ENCODE measurements around the gene SLC25A3.
"Not testable (repeated sequence)": the region's sequence is repeated elsewhere in the genome, so short reads cannot be mapped to it uniquely, and the experiment has no call there.

The SLC25A3 gene

DNA sequence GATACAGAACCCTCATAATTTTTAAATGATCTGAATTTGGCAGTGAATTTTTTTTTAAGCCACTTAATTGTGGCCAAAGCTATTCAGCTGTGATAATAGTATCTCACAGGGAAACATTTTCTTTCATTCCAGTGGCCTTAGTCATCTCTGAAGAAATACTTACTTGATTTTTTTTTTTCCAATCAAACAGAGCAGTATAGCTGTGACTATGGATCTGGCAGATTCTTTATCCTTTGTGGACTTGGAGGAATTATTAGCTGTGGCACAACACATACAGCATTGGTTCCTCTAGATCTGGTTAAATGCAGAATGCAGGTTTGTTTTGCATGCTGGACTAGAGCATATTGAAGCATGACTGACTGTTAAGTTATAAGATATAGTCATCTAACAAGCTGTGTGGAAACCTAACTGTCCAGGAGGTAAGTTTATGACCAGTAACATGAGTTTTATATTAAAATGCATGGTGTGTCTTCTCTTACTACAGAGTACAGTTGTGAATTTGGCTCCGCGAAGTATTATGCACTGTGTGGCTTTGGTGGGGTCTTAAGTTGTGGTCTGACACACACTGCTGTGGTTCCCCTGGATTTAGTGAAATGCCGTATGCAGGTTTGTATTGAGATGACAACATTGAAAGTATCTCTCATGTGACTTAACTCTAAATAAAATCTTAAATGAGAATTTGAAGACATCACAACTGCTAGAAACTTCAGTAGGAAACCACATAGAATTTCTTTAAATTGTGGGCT, 1.9 kb downstream of the SLC25A3 start:
- DNase-seq (ENCODE audit: low read depth), result no peak

GRCh38 chr12:98597313-98597712, 3.8 kb downstream of the SLC25A3 start:
- DNase-seq (ENCODE audit: low read depth), result not testable (repeated sequence)

DNA sequence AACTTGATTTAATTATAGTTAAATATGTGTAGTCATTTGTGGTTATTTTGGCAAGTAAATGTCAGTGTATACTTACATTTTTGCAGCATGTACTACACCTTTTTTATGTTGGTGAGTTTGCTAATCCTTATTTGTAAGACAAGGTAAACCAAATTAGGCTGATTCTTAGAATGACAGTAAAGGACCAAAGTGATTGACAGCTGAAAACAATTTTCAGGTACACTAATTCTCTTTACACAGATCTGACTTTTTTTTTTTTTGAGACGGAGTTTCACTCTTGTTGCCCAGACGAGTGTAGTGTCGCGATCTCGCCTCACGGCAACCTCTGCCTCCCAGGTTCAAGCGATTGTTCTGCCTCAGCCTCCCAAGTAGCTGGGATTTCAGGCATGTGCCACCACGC, 8.4 kb downstream of the SLC25A3 start:
- no peak for DNase-seq (ENCODE audit: low read depth)

GRCh38 chr12:98606359-98606988, 13.0 kb downstream of the SLC25A3 start:
- DNase-seq (ENCODE audit: low read depth), result no peak

GRCh38 chr12:98610596-98610995, 17.1 kb downstream of the SLC25A3 start:
- DNase-seq (ENCODE audit: low read depth), result no peak

DNA sequence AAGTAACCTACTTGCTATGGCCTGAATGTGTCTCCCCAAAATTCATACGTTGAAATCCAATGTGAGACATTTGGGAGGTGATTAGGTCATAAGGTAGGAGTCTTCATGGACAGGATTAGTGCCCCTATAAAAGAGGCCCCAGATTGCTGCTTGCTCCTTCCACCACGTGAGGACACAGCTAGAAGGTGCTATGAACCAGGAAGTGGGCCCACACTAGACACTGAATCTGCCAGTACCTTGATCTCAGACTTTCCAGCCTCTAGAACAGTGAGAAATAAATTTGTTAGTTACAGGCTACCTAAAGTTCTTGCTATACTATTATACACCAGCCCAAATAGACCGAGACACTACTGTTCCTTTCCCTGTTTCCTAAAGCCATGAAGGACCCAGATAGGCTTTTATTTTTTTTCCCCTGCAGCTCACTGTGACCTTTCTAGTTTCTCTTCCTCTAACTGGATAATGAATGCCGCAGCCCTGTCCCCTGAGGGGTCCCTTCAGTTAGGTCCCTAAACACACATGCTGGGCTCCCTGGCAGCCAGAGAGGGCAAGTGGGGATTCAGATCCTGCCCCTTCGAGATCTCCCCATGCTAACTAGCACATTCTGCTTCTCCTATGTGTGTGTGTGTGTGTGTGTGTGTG, 19.3 kb downstream of the SLC25A3 start:
- DNase-seq (ENCODE audit: low read depth), result no peak

DNA sequence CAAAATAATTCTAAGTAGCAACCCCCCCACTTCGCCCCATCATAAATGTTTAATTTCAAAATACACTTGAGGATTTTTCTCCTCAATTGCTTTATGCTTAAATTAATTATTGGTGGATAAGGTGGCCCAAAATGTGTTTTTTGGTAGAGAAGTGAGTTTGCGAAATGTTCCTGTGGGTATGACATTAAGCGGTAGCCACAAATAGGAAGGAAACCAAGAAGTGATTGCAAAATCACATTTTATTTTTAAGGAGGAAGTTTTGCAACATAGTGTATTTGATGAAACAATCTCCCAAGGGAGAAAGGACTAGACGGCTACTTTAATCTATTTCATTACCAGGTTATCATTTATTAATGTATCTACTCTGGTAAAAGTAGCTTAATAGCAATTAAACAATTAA, 25.5 kb downstream of the SLC25A3 start:
- no peak for DNase-seq (ENCODE audit: low read depth)

- DNase-seq (ENCODE audit: low read depth), result no peak
Measured at GRCh38 chr12:98635657-98636323, 42.3 kb downstream of the SLC25A3 start.

DNA sequence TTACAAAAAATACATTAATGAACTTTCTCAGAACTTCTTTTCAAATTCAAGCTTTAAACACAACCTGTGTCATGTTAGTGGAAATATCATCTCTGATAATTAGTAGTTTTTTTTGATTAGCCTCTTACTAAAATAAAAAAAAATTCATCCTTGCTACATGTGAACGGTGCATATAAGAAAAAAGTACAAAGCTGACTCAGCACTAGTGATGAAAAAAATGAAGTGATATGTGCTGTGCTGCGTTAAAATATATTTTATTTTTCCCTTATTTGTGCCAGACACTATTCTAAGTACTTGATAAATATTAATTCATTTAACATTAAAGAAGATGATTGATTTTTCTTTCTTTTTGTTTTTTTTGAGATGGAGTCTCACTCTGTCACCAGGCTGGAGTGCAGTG, 43.6 kb downstream of the SLC25A3 start:
- DNase-seq (ENCODE audit: low read depth), result no peak

GRCh38 chr12:98638009-98638408, 44.5 kb downstream of the SLC25A3 start:
- no peak for DNase-seq (ENCODE audit: low read depth)

DNA sequence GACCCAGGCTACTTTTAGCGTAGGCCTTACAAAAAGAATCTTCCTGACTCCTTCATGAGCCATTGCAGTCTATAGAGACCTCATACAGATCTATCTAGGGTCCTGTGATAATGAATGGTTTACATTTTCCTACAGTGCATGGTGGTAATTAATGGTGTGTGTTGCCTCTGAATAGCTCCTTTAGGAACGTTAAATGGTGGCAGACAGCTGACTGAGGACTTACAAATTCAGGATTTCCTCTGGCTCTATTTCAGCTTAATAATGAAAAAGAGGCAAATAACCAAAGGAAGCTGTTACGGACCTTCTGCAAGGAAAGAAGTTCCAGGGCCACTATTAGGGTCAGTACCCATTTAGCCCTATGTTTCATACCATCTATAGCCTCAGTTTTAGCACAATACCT, 46.0 kb downstream of the SLC25A3 start:
- DNase-seq (ENCODE audit: low read depth), result no peak

GRCh38 chr12:98642801-98643200, 49.3 kb downstream of the SLC25A3 start:
- not testable (repeated sequence) for DNase-seq (ENCODE audit: low read depth)

GRCh38 chr12:98644433-98644711, 50.9 kb downstream of the SLC25A3 start:
- DNase-seq (ENCODE audit: low read depth), result no peak

- DNase-seq (ENCODE audit: low read depth), result peak; percentile 95
Measured at GRCh38 chr12:98644712-98645571, 51.5 kb downstream of the SLC25A3 start, which contains the start of the genes APAF1 and IKBIP. Gene APAF1, plus strand, starts transcription at chr12:98645290. Its CDS starts 3,070 bp downstream, at chr12:98648360. Gene IKBIP, minus strand, starts transcription at chr12:98644788. Its CDS starts 87 bp downstream, at chr12:98644701.

- peak; percentile 3 for DNase-seq (ENCODE audit: low read depth)
Measured at GRCh38 chr12:98645572-98646067, 52.1 kb downstream of the SLC25A3 start.

GRCh38 chr12:98646294-98647090, 53.0 kb downstream of the SLC25A3 start:
- no peak for DNase-seq (ENCODE audit: low read depth)

- no peak for DNase-seq (ENCODE audit: low read depth)
Measured at GRCh38 chr12:98651328-98651727, 57.8 kb downstream of the SLC25A3 start.

DNA sequence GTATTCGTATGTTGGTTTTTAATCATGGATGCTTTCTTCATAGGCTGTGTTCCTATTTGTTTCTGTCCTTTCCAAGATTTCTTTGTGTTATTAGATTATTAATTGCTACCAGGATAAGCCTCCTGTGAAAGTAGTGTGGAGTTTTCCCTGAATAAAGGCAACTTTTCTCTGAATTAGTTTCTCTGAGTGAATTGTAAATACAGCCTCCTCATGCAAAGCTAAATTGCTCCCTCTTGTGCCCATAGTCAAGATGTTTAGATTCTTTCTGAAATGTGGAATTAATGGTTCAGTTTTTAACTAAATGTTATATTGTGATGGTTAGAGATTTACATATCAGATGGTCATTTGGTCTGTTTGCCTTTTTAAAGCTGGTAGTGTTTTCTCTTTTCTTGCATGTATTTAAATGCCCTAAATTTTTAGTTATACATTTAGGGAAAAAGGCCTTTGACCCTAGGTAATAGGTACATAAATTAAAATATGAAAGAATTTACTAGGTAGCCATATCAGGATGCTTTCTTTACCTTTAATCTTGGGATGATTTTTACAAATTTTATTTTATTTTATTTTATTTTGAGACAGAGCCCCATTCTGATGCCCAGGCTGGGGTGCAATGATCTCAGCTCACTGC, 60.5 kb downstream of the SLC25A3 start:
- DNase-seq (ENCODE audit: low read depth), result no peak
